K562 (cell line): Measurements from ENCODE around the gene OGFR.

Experiments used
- CTCF ChIP-seq, 3 experiments: IDR thresholded peaks in 2 of 3; conservative IDR thresholded peaks in 1 of 3; 2 replicates each; pipeline ENCODE4 v1.5.1; 2011 to 2012; ENCODE audit warnings: low read length in 3 of 3, mild to moderate bottlenecking in 3 of 3, control low read depth in 2 of 3, improper control_type of control experiment in 1 of 3, inconsistent platforms in 1 of 3, low read depth in 1 of 3, mixed read lengths in 1 of 3, moderate library complexity in 1 of 3; ENCODE audit not compliant: insufficient read depth in 2 of 3
- HOMEZ ChIP-seq: fragments of 250-450 bp; sonication (Bioruptor Pico); IDR thresholded peaks from 2 replicates; pipeline ENCODE4 v1.4.0; 2020; ENCODE audit warnings: mild to moderate bottlenecking, moderate library complexity
- MXI1 ChIP-seq: IDR thresholded peaks from 2 replicates; pipeline ENCODE4 v1.6.1; 2011; ENCODE audit warnings: low read depth, mild to moderate bottlenecking, improper control_type of control experiment, low read length
- SP2 ChIP-seq: IDR thresholded peaks from 2 replicates; pipeline ENCODE4 v1.6.1; 2011; ENCODE audit warnings: mild to moderate bottlenecking, low read depth, low read length, moderate library complexity; ENCODE audit not compliant: poor library complexity, severe bottlenecking; ENCODE audit errors: extremely low read depth
- TAF1 ChIP-seq: IDR thresholded peaks from 2 replicates; pipeline ENCODE4 v1.6.1; 2011; ENCODE audit warnings: mild to moderate bottlenecking, low read length, moderate library complexity; ENCODE audit not compliant: insufficient read depth, control insufficient read depth, severe bottlenecking; ENCODE audit errors: extremely low read depth
- WHSC1 ChIP-seq: IDR thresholded peaks from one replicate; pipeline ENCODE4 v1.6.1; 2012; ENCODE audit warnings: low read length, control low read depth, inconsistent platforms
- ZEB2 ChIP-seq: fragments of 450-650 bp; IDR thresholded peaks from 2 replicates; pipeline ENCODE4 v1.6.1; 2016
- ZNF780A ChIP-seq: fragments of 250-450 bp; sonication (Bioruptor Pico); IDR thresholded peaks from 2 replicates; pipeline ENCODE4 v1.5.0; 2021; ENCODE audit warnings: mild to moderate bottlenecking
- ZNF785 ChIP-seq: fragments of 250-450 bp; sonication (Bioruptor Pico); IDR thresholded peaks from 2 replicates; pipeline ENCODE4 v1.4.0; 2020; ENCODE audit warnings: mild to moderate bottlenecking

- TF ChIP-seq SP2 (no peak), CTCF (IDR thresholded peaks at IDR 0.05 in 2 of 3, conservative IDR thresholded peaks at IDR 0.05 in 1 of 3; ENCODE audit: insufficient read depth in 2 of 3, low read depth in 1 of 3, low read length in 3 of 3) (no peak), ZNF780A (CRISPR knock-in tag) (no peak), HOMEZ (CRISPR knock-in tag) (no peak), ZNF785 (CRISPR knock-in tag) (no peak), TAF1 (no peak), ZEB2 (no peak), MXI1 (no peak), WHSC1 (no peak)
Measured at GRCh38 chr20:62799873-62800272, 4.8 kb upstream of the OGFR start.
